H1 (cell line): ENCODE measurements around the gene CRYBA4. TPM values are rescaled to one million over a fixed set of nuclear protein-coding genes. Genes with fewer than 3 reads are reported as not detected.

ENCODE experiments used
- CTCF ChIA-PET: fragments of 300-600 bp; sonication (Branson Sonifier 250); formaldehyde crosslinking; loops from one replicate; lab custom pipeline; 2021; ENCODE audit not compliant: partially characterized antibody; lab: Charles Lee
- POLR2A ChIA-PET: fragments of 300-600 bp; sonication (Branson Sonifier 250); formaldehyde crosslinking; loops from one replicate; lab custom pipeline; 2021; ENCODE audit warnings: inconsistent platforms; ENCODE audit not compliant: partially characterized antibody; lab: Charles Lee
- DNase-seq, 2 experiments: peaks; one replicate each; pipeline versions ENCODE4 v3.0.0 to v3.0.0-alpha.2; 2010 to 2022; ENCODE audit warnings: low spot score in 2 of 2, low read depth in 1 of 2, mixed read lengths in 1 of 2
- FAIRE-seq: peaks from 2 replicates; lab custom pipeline; 2011; peaks lifted over from hg19 to GRCh38; lab: Jason Lieb, UNC
- H2AFZ ChIP-seq: 2 replicates; pipeline ENCODE4 v1.8.1; 2012; ENCODE audit warnings: low read length, inconsistent platforms
- H2AK5ac ChIP-seq: 2 replicates; pipeline ENCODE4 v1.6.1; 2013; ENCODE audit warnings: low read depth, low read length
- H2BK120ac ChIP-seq: replicated peaks from 2 replicates; pipeline ENCODE3; 2013; ENCODE audit warnings: low read depth, low read length, inconsistent platforms
- H2BK12ac ChIP-seq: 2 replicates; pipeline ENCODE4 v1.6.1; 2013; ENCODE audit warnings: low read depth, low read length
- H2BK15ac ChIP-seq: 2 replicates; pipeline ENCODE4 v1.6.1; 2013; ENCODE audit warnings: low read length
- H2BK20ac ChIP-seq: 2 replicates; pipeline ENCODE4 v1.6.1; 2013; ENCODE audit warnings: low read length
- H2BK5ac ChIP-seq: 2 replicates; pipeline ENCODE4 v1.6.1; 2013; ENCODE audit warnings: low read depth, low read length
- H3K14ac ChIP-seq: 2 replicates; pipeline ENCODE4 v1.6.1; 2013; ENCODE audit warnings: inconsistent platforms; ENCODE audit not compliant: insufficient read length
- H3K18ac ChIP-seq: 2 replicates; pipeline ENCODE4 v1.6.1; 2013; ENCODE audit warnings: low read length; ENCODE audit errors: extremely low read depth
- H3K23ac ChIP-seq: 2 replicates; pipeline ENCODE4 v1.6.1; 2013; ENCODE audit warnings: inconsistent platforms; ENCODE audit not compliant: insufficient read length
- H3K23me2 ChIP-seq: 2 replicates; pipeline ENCODE4 v1.6.1; 2013; ENCODE audit warnings: low read depth, low read length
- H3K27ac ChIP-seq: 2 replicates; pipeline ENCODE4 v1.6.1; 2011; ENCODE audit warnings: low read depth, low read length, inconsistent platforms
- H3K27me3 ChIP-seq, 4 experiments: replicated peaks in 1 of 4; 1 replicate in 1 of 4; 2 replicates in 3 of 4; pipeline versions ENCODE4 v1.6.1 to v1.8.1; 2011 to 2013; ENCODE audit warnings: low read length in 3 of 4, mild to moderate bottlenecking in 3 of 4, inconsistent platforms in 2 of 4, mixed read lengths in 2 of 4, moderate library complexity in 1 of 4; ENCODE audit not compliant: control insufficient read depth in 3 of 4, insufficient read depth in 3 of 4; ENCODE audit errors: extremely low read depth in 1 of 4
- H3K36me3 ChIP-seq, 4 experiments: 2 replicates each; pipeline versions ENCODE4 v1.6.1 to v1.8.1; 2011 to 2013; ENCODE audit warnings: mild to moderate bottlenecking in 4 of 4, low read length in 3 of 4, moderate library complexity in 2 of 4, control low read depth in 1 of 4, inconsistent platforms in 1 of 4; ENCODE audit not compliant: insufficient read depth in 4 of 4, control insufficient read depth in 2 of 4
- H3K4ac ChIP-seq: replicated peaks from 2 replicates; pipeline ENCODE3; 2013; ENCODE audit warnings: low read length, low read depth, mixed read lengths, inconsistent platforms; ENCODE audit not compliant: insufficient read length
- H3K4me1 ChIP-seq, 4 experiments: replicated peaks in 1 of 4; 1 replicate in 1 of 4; 2 replicates in 3 of 4; pipeline versions ENCODE4 v1.6.1 to v1.8.1; 2011 to 2013; ENCODE audit warnings: low read length in 3 of 4, inconsistent platforms in 2 of 4, mixed read lengths in 1 of 4; ENCODE audit not compliant: insufficient read depth in 4 of 4, control insufficient read depth in 3 of 4
- H3K4me2 ChIP-seq, 2 experiments: 2 replicates each; pipeline versions ENCODE4 v1.6.1 to v1.8.1; 2011 to 2013; ENCODE audit warnings: low read depth in 2 of 2, low read length in 2 of 2, control low read depth in 1 of 2, inconsistent platforms in 1 of 2, mild to moderate bottlenecking in 1 of 2; ENCODE audit not compliant: insufficient read depth in 1 of 2
- H3K4me3 ChIP-seq, 4 experiments: fragments of 200-600, 300-600 bp in 1 of 4; sonication (generic), shearing (Covaris generic), sonication (Bioruptor Twin) in 1 of 4; 2 replicates each; pipeline versions ENCODE4 v1.5.1 to v1.8.1; 2011 to 2016; ENCODE audit warnings: low read length in 4 of 4, low read depth in 3 of 4, control low read depth in 2 of 4, inconsistent platforms in 2 of 4, mild to moderate bottlenecking in 2 of 4, mixed read lengths in 1 of 4, moderate library complexity in 1 of 4; ENCODE audit not compliant: insufficient read depth in 2 of 4; ENCODE audit errors: extremely low read depth in 1 of 4
- H3K56ac ChIP-seq: replicated peaks from 2 replicates; pipeline ENCODE3; 2013; ENCODE audit warnings: low read depth, mild to moderate bottlenecking, mixed read lengths, low read length, inconsistent platforms; ENCODE audit not compliant: insufficient read length
- H3K79me1 ChIP-seq: 2 replicates; pipeline ENCODE4 v1.6.1; 2013; ENCODE audit warnings: low read depth, low read length, control low read depth
- H3K79me2 ChIP-seq, 2 experiments: 2 replicates each; pipeline versions ENCODE4 v1.6.1 to v1.8.1; 2012 to 2013; ENCODE audit warnings: low read length in 2 of 2, mild to moderate bottlenecking in 2 of 2, inconsistent platforms in 1 of 2; ENCODE audit not compliant: insufficient read depth in 2 of 2, control insufficient read depth in 1 of 2
- H3K9ac ChIP-seq, 4 experiments: replicated peaks in 1 of 4; 1 replicate in 1 of 4; 2 replicates in 3 of 4; pipeline versions ENCODE4 v1.6.1 to v1.8.1; 2011 to 2013; ENCODE audit warnings: low read depth in 3 of 4, low read length in 3 of 4, control low read depth in 2 of 4, mild to moderate bottlenecking in 2 of 4, moderate library complexity in 2 of 4, inconsistent platforms in 1 of 4; ENCODE audit errors: extremely low read depth in 1 of 4
- H3K9me3 ChIP-seq, 2 experiments: 2 replicates each; pipeline versions ENCODE4 v1.6.1 to v1.8.1; 2012 to 2013; ENCODE audit warnings: mild to moderate bottlenecking in 2 of 2, moderate library complexity in 2 of 2, control low read depth in 1 of 2, inconsistent platforms in 1 of 2, low read depth in 1 of 2, low read length in 1 of 2, mixed read lengths in 1 of 2; ENCODE audit not compliant: insufficient read depth in 2 of 2
- H4K20me1 ChIP-seq, 2 experiments: replicated peaks in 1 of 2; 2 replicates each; pipeline versions ENCODE3 to v1.8.1; 2011 to 2013; ENCODE audit warnings: inconsistent platforms in 2 of 2, low read length in 2 of 2, mild to moderate bottlenecking in 1 of 2; ENCODE audit not compliant: insufficient read depth in 2 of 2, control insufficient read depth in 1 of 2
- H4K5ac ChIP-seq: 2 replicates; pipeline ENCODE4 v1.6.1; 2013; ENCODE audit warnings: low read length, low read depth, mixed read lengths, inconsistent platforms; ENCODE audit not compliant: insufficient read length
- H4K8ac ChIP-seq: 2 replicates; pipeline ENCODE4 v1.8.0; 2013; ENCODE audit warnings: mild to moderate bottlenecking, moderate library complexity, low read length, inconsistent platforms; ENCODE audit not compliant: insufficient read depth; ENCODE audit errors: extremely low read depth
- H4K91ac ChIP-seq: replicated peaks from 2 replicates; pipeline ENCODE3; 2013; ENCODE audit warnings: low read length, mixed read lengths, inconsistent platforms; ENCODE audit not compliant: insufficient read length
- EGR1 ChIP-seq: IDR thresholded peaks from 2 replicates; pipeline ENCODE4 v1.6.1; 2011; ENCODE audit warnings: low read depth, low read length, borderline replicate concordance
- HDAC2 ChIP-seq, 2 experiments: fragments of 300-600 bp in 1 of 2; sonication (generic) in 1 of 2; IDR thresholded peaks; 2 replicates each; pipeline ENCODE4 v1.6.1; 2011 to 2012; ENCODE audit warnings: low read depth in 2 of 2, low read length in 2 of 2, mild to moderate bottlenecking in 2 of 2, moderate library complexity in 2 of 2, borderline replicate concordance in 1 of 2, inconsistent platforms in 1 of 2
- KDM1A ChIP-seq: fragments of 200-600, 300-600 bp; sonication (generic); IDR thresholded peaks from 2 replicates; pipeline ENCODE4 v1.7.1; 2016; ENCODE audit warnings: mild to moderate bottlenecking, low read length, borderline replicate concordance
- WGBS, 2 experiments: shearing (Covaris generic) in 1 of 2; methylation state at CpG; one replicate each; pipeline versions ENCODE4 v1.1.6 to v1.1.7; 2013 to 2015; ENCODE audit warnings: low lambda C conversion rate in 2 of 2, mixed read lengths in 2 of 2, inconsistent platforms in 1 of 2, low coverage in 1 of 2, missing lambda C conversion rate in 1 of 2; ENCODE audit not compliant: insufficient replicate concordance in 2 of 2, insufficient coverage in 1 of 2, insufficient read length in 1 of 2; ENCODE audit errors: extremely low coverage in 1 of 2, missing lambda C conversion rate in 1 of 2; 5-methylcytosine and 5-hydroxymethylcytosine counted together
- polyA plus RNA-seq, 7 experiments: library from polyadenylated mRNA; depleted of rRNA in 3 of 7; stranded (reverse) in 5 of 7; unstranded in 2 of 7; fragments of >200 nt in 5 of 7; fragments of 200-250 nt in 2 of 7; gene quantifications; 1 replicate in 5 of 7; 2 replicates in 1 of 7; 4 replicates in 1 of 7; pipeline versions ENCODE4 v1.2.1 to v1.2.3, GENCODE V29; 2011 to 2013; ENCODE audit warnings: missing spikeins in 2 of 7, mixed read lengths in 2 of 7
- total RNA-seq: library from RNA; stranded (reverse); fragmentation: NEBNext Ultra II Directional; extraction: Animal tissue kit (Norgen Biotek cat#: 25700); gene quantifications from 2 replicates; pipeline ENCODE4 v1.2.1, GENCODE V29; 2021

Gene CRYBA4
- total and polyA plus RNA-seq, 2 of the 8 experiments (the other 6 are each of a cell fraction or from before 2014, with no cell fraction given), result 0.67 to 3.1 TPM

DNA sequence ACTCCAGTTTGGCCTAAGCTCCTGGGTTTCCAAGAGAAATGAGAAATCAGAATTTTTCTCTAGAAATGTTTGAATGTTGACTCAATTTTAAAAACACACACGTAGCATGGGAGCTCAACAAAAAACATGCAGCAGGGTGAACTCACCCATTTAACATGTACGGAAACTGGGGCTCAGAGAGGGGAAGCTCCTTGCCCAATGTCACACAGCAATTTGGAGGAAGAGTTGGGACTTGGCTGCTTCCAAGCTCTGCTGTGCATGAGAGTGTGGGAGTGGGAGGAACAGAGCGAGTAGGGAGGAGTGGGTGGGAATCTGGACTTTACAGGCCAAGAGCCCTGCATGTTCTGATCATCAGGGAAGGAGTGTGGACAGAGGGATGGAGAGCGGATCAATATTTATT is 37.8 kb upstream of the CRYBA4 start:
- H4K20me1 ChIP-seq, result peaks cover 4 to 16% of the 10 kb centered on the region in 2 experiments
- no peak overlapping the region for H4K5ac ChIP-seq
- TF ChIP-seq EGR1, result no peak
- TF ChIP-seq HDAC2 (IDR thresholded peaks at IDR 0.05; ENCODE audit: borderline replicate concordance in 1 of 2, low read depth in 2 of 2, low read length in 2 of 2), result peak in 1 of 2 experiments; percentile 94; a peak in 1 of 4 replicates
- TF ChIP-seq KDM1A, result peak; percentile 94
- TF ChIP-seq, all 59 proteins: peak for 2
- DNase-seq, result no peak
- peaks cover 10 to 95% of the 10 kb centered on the region in 2 experiments; a peak in 3 of 4 replicates for H3K79me2 ChIP-seq
- no peak overlapping the region for H3K27ac ChIP-seq
- no peak overlapping the region; the same call in 1 of the 2 replicates for H2AK5ac ChIP-seq
- H2AFZ ChIP-seq, result no peak overlapping the region
- no peak overlapping the region for H2BK12ac ChIP-seq
- H3K4me1 ChIP-seq, result peaks cover 13 to 39% (median 16%) of the 10 kb centered on the region in 4 experiments
- H3K36me3 ChIP-seq, result peaks cover 4 to 21% (median 5%) of the 10 kb centered on the region in 4 experiments; a peak in 6 of 8 replicates
- no peak overlapping the region for H3K4me3 ChIP-seq
- H3K4ac ChIP-seq, result peak overlapping the region; percentile 19
- H2BK20ac ChIP-seq, result no peak overlapping the region
- H3K79me1 ChIP-seq, result peaks cover 15% of the 10 kb centered on the region
- H3K23me2 ChIP-seq, result peaks cover 5% of the 10 kb centered on the region; the same call in 1 of the 2 replicates
- peak overlapping the region; percentile 28; the same call in 1 of the 2 replicates for H4K8ac ChIP-seq
- H3K9me3 ChIP-seq, result no peaks in the 10 kb centered on the region
- H4K91ac ChIP-seq, result no peak overlapping the region
- H2BK15ac ChIP-seq, result 0 out of 2 replicates have a peak overlapping the region, but pooled peaks have one; percentile 67
- no peaks in the 10 kb centered on the region for H3K27me3 ChIP-seq
- ChIA-PET POLR2A (interaction anchor here (0.6 to 1.5 kb wide), 12 partner anchors 8 to 1137 kb away, joined by 3 to 7 read pairs (median 3); no protein-coding TSS in a partner anchor), CTCF (interaction anchor here (0.7 to 2.4 kb wide), 8 partner anchors 12 to 83 kb away, joined by 3 to 8 read pairs (median 4); no protein-coding TSS in a partner anchor)
- no peak overlapping the region; a peak in 1 of 4 replicates for H3K4me2 ChIP-seq
- no peak overlapping the region for H3K18ac ChIP-seq
- no peak overlapping the region for H2BK120ac ChIP-seq
- H2BK5ac ChIP-seq, result no peak overlapping the region
- FAIRE-seq, result no peak
- WGBS, 2 experiments, result 83% methylated on average over 4 of the region's 4 CpGs; no CpG with 5 or more reads in 1 of the 2 experiments
- no peak overlapping the region for H3K56ac ChIP-seq
- H3K9ac ChIP-seq, result peak overlapping the region in 1 of 4 experiments; percentile 36; a peak in 2 of 7 replicates
- no peak overlapping the region for H3K23ac ChIP-seq
- no peak overlapping the region for H3K14ac ChIP-seq
